ENCODE data around the gene HOXA6.

HOXA6 gene

DNA sequence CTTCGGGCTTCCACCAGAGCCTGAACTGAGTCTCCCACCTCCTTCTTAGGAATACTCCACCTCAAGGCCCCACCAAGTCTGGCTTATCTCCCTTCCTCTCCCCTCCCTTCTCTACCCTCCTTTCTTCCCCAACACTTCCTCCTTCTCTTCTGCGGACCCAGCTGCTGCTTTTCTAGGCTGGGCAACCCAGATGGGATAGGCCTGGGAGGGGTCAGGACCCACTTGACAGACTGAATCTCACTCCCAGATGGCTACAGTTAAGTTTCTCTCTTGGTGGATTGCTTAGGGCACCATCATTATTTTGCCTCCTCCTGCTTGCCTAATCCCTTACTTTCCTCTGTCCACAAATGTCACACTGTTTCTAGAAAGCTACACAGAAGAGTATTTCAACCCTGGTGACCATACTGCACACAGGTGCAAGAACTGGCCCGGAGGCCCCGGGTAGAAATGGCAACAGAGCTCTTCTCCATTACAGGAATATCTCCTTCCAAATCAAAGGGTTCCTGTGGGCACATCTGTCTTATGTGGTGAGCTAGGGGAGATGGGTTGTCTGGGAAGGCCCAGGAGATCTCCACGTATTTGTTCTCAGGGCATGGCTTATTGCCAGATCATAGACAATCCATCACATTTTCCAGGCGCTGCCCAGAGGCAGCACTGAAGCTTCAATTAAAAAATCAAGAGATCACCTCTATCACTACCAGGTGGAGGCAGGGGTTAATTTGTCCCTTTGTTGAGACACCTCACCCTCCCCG is 42.6 kb upstream of the HOXA6 start:
- peak overlapping the region; percentile 92 for H3K27ac ChIP-seq (ENCODE audit: poor library complexity, severe bottlenecking)
- H3K4me1 ChIP-seq (ENCODE audit: insufficient read depth, poor library complexity, severe bottlenecking), result peaks cover 35% of the 10 kb centered on the region
- DNase-seq (ENCODE audit: low spot score) (peak; percentile 15), ATAC-seq (ENCODE audit: low read depth) (no peak)
- no peak overlapping the region for H3K4me3 ChIP-seq (ENCODE audit: severe bottlenecking)
- peaks cover 11% of the 10 kb centered on the region for H3K36me3 ChIP-seq (ENCODE audit: low read depth)
- no peaks in the 10 kb centered on the region for H3K9me3 ChIP-seq (ENCODE audit: severe bottlenecking)
- no peak for TF ChIP-seq CTCF (IDR thresholded peaks at IDR 0.05; ENCODE audit: poor library complexity, severe bottlenecking)
- no peaks in the 10 kb centered on the region for H3K27me3 ChIP-seq (ENCODE audit: insufficient read depth, poor library complexity, severe bottlenecking)

DNA sequence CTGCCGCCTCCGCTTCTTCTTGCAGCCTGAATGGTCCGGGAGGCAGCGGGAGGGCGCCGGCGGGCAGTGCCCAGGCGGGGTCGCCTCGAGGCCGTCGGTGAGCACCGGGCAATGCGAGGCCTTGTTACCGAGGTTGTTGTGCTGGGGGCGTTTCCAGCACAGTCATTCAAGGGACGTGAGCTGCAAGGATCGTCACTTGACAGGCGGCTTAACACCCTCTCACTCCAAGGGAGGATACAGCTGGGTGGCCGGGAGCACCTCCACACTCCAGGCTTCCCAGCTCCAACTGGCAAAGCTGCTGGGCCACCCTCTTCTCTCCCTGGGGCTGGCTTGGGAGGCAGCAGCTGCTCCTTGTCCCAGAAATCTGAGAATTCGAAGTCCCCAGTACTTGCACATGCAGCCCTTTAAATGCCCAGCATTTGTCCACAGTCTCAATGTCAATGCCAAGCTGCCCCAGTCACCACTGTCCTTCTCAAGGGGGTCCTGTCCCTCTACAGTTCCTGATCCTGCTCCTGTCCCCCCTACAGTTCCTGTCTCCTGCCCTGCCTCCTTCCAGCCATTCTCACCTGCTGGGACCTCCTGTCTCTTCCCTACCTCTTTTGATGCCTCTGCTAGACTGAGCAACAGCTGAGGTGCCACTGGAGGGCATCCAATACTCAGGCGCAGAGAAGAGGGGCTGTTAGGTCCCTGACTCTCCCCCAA is 41.9 kb upstream of the HOXA6 start:
- ATAC-seq (ENCODE audit: low read depth) (peak; percentile 3), DNase-seq (ENCODE audit: low spot score) (peak; percentile 58)
- H3K4me3 ChIP-seq (ENCODE audit: severe bottlenecking), result peak overlapping the region; percentile 49
- H3K27ac ChIP-seq (ENCODE audit: poor library complexity, severe bottlenecking), result peak overlapping the region; percentile 92
- peaks cover 4% of the 10 kb centered on the region; the same call in 1 of the 2 replicates for H3K36me3 ChIP-seq (ENCODE audit: low read depth)
- H3K27me3 ChIP-seq (ENCODE audit: insufficient read depth, poor library complexity, severe bottlenecking), result no peaks in the 10 kb centered on the region
- peaks cover 33% of the 10 kb centered on the region for H3K4me1 ChIP-seq (ENCODE audit: insufficient read depth, poor library complexity, severe bottlenecking)
- no peaks in the 10 kb centered on the region for H3K9me3 ChIP-seq (ENCODE audit: severe bottlenecking)
- peak; percentile 8 for TF ChIP-seq CTCF (IDR thresholded peaks at IDR 0.05; ENCODE audit: poor library complexity, severe bottlenecking)

GRCh38 chr7:27188386-27189294 is 41.1 kb upstream of the HOXA6 start:
- Histone ChIP-seq H3K9me3 (ENCODE audit: severe bottlenecking) (no peaks in the 10 kb centered on the region), H3K4me3 (ENCODE audit: severe bottlenecking) (peak overlapping the region; percentile 49), H3K27ac (ENCODE audit: poor library complexity, severe bottlenecking) (peak overlapping the region; percentile 92), H3K4me1 (ENCODE audit: insufficient read depth, poor library complexity, severe bottlenecking) (peaks cover 33% of the 10 kb centered on the region), H3K36me3 (ENCODE audit: low read depth) (no peaks in the 10 kb centered on the region), H3K27me3 (ENCODE audit: insufficient read depth, poor library complexity, severe bottlenecking) (no peaks in the 10 kb centered on the region)
- ATAC-seq (ENCODE audit: low read depth) (0 out of 3 replicates have a peak, but pooled peaks have one; percentile 1), DNase-seq (ENCODE audit: low spot score) (peak; percentile 71)
- no peak for TF ChIP-seq CTCF (IDR thresholded peaks at IDR 0.05; ENCODE audit: poor library complexity, severe bottlenecking)

DNA sequence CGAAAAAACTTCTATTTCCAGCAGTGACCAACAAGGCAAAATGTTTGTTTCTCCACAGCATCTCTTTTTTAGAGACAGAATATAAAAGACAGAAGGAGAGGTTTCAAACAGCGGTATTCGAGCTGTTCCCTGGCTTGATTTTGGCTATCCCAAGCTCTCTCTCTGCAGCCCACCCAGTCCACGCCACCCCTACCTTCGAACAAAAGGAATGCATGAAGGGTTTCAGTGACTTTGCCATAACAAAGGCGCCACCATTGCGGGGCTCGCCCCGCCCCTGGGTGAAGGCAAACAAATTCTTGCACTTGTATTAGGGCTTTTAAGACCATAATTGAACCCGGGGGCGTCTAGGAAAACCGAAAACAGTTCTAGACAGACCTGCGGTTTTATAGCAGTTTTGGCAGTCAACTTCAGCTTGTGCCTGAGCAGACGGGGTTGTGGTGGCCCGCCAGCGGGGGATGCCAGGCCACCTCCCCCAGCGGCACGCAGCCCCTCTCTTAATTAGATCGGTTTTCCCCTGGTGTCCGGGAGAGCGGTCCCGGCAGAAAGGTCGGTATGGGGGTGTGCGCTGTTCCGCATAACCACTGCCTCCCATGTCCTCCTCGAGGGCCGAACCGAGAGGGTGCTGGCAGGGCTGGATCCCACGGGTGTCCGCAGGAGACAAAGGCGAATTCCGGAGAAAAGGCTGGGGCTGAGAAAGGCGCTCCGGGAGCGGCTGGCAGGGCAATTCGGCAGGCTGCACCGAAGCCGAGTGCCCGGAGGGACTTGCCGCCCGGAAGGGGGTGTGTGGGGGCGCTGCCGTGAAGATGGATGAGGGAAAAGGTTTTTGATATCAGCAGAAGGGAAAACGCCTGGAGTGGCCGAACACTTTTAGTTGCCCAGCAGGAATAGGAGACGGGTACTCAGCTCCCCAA is 40.2 kb upstream of the HOXA6 start:
- H3K4me3 ChIP-seq (ENCODE audit: severe bottlenecking), result peak overlapping the region; percentile 49
- no peaks in the 10 kb centered on the region for H3K36me3 ChIP-seq (ENCODE audit: low read depth)
- no peaks in the 10 kb centered on the region for H3K9me3 ChIP-seq (ENCODE audit: severe bottlenecking)
- H3K27me3 ChIP-seq (ENCODE audit: insufficient read depth, poor library complexity, severe bottlenecking), result no peaks in the 10 kb centered on the region
- DNase-seq (ENCODE audit: low spot score) (peak; percentile 54), ATAC-seq (ENCODE audit: low read depth) (no peak)
- peak overlapping the region; percentile 92 for H3K27ac ChIP-seq (ENCODE audit: poor library complexity, severe bottlenecking)
- peaks cover 33% of the 10 kb centered on the region for H3K4me1 ChIP-seq (ENCODE audit: insufficient read depth, poor library complexity, severe bottlenecking)
- TF ChIP-seq CTCF (IDR thresholded peaks at IDR 0.05; ENCODE audit: poor library complexity, severe bottlenecking), result no peak

All from RWPE2 (cell line).